ENCODE measurements around the gene AQP2.

DNA sequence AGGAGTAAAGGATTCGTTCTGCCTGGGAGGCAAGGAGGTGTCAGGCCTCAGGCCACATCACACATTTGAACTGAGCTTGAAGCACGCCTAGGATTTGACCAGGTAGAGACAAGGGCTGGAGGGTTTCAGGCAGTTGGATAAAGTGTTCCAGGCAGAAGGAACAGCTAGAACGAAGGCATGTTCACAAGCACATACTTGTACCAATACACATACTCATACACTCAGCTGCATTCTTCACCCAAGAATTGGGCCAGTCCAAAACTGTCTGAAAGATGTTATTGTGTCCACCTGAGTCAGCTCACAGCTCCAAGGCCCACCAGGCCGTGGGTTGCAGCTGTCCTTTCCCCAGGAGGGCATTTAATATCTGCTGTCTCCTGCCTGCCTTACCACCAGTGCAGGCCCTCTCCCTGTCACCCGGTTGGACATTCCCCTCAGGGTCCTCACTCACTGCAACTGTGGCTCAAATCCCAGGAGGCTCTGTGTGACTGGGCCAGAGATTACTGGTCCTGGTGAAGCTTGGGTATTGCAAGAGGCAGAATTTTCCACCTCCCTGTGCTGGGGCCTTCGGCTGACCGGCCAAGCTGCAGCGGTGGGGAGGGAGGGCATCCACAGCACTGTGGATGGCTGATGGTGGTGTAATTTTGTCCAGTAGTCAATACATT is 12.8 kb upstream of the AQP2 start:
- TF ChIP-seq, protein P1, sequence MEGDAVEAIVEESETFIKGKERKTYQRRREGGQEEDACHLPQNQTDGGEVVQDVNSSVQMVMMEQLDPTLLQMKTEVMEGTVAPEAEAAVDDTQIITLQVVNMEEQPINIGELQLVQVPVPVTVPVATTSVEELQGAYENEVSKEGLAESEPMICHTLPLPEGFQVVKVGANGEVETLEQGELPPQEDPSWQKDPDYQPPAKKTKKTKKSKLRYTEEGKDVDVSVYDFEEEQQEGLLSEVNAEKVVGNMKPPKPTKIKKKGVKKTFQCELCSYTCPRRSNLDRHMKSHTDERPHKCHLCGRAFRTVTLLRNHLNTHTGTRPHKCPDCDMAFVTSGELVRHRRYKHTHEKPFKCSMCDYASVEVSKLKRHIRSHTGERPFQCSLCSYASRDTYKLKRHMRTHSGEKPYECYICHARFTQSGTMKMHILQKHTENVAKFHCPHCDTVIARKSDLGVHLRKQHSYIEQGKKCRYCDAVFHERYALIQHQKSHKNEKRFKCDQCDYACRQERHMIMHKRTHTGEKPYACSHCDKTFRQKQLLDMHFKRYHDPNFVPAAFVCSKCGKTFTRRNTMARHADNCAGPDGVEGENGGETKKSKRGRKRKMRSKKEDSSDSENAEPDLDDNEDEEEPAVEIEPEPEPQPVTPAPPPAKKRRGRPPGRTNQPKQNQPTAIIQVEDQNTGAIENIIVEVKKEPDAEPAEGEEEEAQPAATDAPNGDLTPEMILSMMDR (IDR thresholded peaks at IDR 0.05), result no peak
- no peak for TF ChIP-seq EP300 (IDR thresholded peaks at IDR 0.05)
- TF ChIP-seq POLR2A (IDR thresholded peaks at IDR 0.05), result no peak
- TF ChIP-seq POLR2AphosphoS5 (IDR thresholded peaks at IDR 0.05), result no peak

Data from gastroesophageal sphincter (tissue), 3 donors.